ENCODE data around the gene FOXI1.

The FOXI1 gene

DNA sequence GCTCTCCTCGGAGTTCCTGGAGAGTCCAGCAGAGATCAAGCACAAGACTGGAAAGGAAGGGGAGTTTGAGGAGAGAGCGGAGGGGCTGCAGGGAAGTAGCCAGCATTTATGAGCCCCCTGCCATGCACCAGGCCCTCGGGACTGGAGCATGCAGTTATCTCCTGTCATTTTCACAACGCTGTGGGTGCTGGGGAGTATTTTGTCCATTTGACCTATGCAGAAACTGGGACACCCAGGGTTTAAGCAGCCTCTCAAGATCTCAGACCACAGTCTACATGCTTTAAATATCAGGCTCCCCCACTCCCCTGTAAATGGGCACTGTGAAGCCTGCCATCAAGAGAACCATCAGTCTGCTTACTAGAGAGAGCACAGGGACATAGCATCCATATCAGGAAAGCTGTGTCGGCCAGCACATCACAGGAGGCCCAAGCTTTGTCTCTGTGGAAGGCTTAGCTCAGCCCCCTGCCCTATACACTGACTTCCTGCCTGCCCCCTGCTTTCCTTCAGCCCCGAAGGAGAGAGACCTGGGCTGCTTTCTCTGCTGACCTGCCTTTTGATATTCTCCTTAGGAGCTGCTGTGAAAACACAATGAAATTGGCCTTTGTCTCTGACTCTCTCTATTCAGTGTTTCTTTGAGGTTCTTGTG, 7.3 kb downstream of the FOXI1 start:
- no peak overlapping the region for H3K9ac ChIP-seq
- H3K36me3 ChIP-seq = no peaks in the 10 kb centered on the region
- peaks cover 0 to 19% (median 9%) of the 10 kb centered on the region in 10 experiments; a peak in 14 of 20 replicates for H3K4me1 ChIP-seq
- no peaks in the 10 kb centered on the region for H3K9me3 ChIP-seq (replicated peaks in 1 of 11)
- H3K27me3 ChIP-seq = no peaks in the 10 kb centered on the region
- H3K4me2 ChIP-seq = no peak overlapping the region
- no peak overlapping the region for H3K27ac ChIP-seq
- no peaks in the 10 kb centered on the region for H4K20me1 ChIP-seq
- TF ChIP-seq Cebpa-rat (IDR thresholded peaks at IDR 0.05) = no peak
- no peak overlapping the region for H3K4me3 ChIP-seq

DNA sequence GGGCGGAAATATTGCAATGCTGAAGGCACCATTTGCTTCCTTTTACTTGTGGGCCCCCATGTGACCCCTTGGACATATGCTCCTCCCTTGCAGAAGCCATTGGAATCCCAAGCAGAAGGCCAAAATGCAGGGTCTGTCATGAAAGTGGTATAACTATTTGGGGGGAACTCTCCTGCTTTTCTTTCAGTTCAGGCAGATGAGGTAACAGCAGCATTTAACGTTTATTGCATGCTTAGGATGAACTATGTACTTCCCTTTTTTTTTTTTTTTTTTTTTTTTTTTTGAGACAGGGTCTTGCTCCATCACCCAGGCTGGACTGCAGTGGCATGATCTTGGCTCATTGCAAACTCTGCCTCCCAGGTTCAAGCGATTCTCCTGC, 7.8 kb downstream of the FOXI1 start:
- Histone ChIP-seq H3K36me3 (no peaks in the 10 kb centered on the region), H3K9me3 (replicated peaks in 1 of 11) (no peaks in the 10 kb centered on the region), H3K4me2 (no peak overlapping the region), H3K4me1 (peaks cover 0 to 16% (median 8%) of the 10 kb centered on the region in 10 experiments; a peak in 14 of 20 replicates), H4K20me1 (no peaks in the 10 kb centered on the region), H3K27ac (no peak overlapping the region), H3K27me3 (no peaks in the 10 kb centered on the region), H3K9ac (no peak overlapping the region), H3K4me3 (no peak overlapping the region)
- TF ChIP-seq Cebpa-rat (IDR thresholded peaks at IDR 0.05) = no peak

DNA sequence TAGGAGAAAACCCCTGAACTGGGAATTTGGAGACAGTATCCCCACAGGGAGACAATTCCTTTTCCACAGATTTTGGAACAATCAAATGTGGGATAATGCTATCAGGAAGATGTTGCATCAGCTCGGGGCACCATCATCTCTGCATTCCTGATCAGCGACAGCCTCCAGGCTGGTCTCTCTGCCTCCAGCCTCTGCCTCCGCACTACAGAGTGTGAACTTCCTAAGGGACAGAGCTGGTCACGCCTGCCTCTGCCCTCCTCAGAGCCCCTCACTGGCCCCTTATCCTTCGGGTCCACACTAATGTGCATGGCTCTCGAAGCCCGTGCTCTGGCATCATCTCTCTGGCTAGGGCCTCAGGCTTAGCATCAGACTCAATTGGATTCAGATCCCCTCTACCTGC, 8.6 kb downstream of the FOXI1 start:
- H3K4me3 ChIP-seq = no peak overlapping the region
- no peak overlapping the region for H3K27ac ChIP-seq
- H3K36me3 ChIP-seq = no peaks in the 10 kb centered on the region
- no peaks in the 10 kb centered on the region for H4K20me1 ChIP-seq
- H3K4me1 ChIP-seq = peaks cover 0 to 11% (median 3%) of the 10 kb centered on the region in 10 experiments; a peak in 14 of 20 replicates
- TF ChIP-seq Cebpa-rat (IDR thresholded peaks at IDR 0.05) = no peak
- H3K27me3 ChIP-seq = no peaks in the 10 kb centered on the region
- no peaks in the 10 kb centered on the region for H3K9me3 ChIP-seq (replicated peaks in 1 of 11)
- no peak overlapping the region for H3K4me2 ChIP-seq
- H3K9ac ChIP-seq = no peak overlapping the region

DNA sequence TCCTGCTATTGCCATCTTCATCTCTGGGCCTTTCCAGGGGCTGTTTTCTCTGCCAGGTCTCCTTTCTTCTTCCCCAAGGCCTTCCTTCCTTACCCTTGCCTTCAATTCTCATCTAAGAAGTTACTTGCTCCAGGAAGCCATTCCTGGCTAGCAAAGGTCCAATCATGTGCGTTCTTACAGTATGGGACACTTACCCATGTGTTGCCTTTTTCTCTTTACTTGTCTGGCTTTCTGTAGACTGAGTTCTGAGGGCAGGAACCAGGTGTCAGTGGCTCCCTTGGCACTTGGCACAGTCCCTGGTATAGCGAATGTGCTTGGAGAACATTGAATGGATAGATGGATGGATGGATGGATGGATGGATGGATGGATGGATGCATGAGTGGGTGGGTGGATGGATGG, 10.2 kb downstream of the FOXI1 start:
- Histone ChIP-seq H3K9ac (no peak overlapping the region), H3K9me3 (replicated peaks in 1 of 11) (no peaks in the 10 kb centered on the region), H3K27ac (no peak overlapping the region), H3K36me3 (no peaks in the 10 kb centered on the region), H3K4me2 (no peak overlapping the region), H4K20me1 (no peaks in the 10 kb centered on the region), H3K27me3 (no peaks in the 10 kb centered on the region), H3K4me3 (no peak overlapping the region), H3K4me1 (0 out of 20 replicates have a peak, but pooled peaks cover 0 to 7% (median 0%) of the 10 kb centered on the region in 10 experiments)
- TF ChIP-seq Cebpa-rat (IDR thresholded peaks at IDR 0.05) = no peak

DNA sequence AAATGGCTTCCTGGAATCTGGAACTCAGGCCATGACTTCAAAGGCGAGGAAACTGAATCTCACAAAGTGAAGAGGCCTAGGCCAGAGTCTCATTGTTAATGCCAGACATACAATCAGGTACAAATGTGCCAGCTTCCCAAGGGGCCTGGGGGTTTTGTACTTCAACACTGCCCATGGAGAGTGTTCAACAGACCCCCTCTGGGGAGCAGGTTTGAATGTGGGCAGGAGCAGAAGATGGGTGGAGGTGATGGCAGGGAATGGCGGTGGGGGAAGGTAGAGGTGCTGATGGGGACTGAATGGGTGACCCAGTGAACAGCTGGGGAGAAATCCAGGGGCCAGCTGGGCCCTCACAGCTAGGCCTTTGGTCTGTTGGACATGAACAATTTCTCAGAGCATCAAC, 12.0 kb downstream of the FOXI1 start:
- Histone ChIP-seq H3K36me3 (no peaks in the 10 kb centered on the region), H3K4me2 (no peak overlapping the region), H4K20me1 (no peaks in the 10 kb centered on the region), H3K9ac (no peak overlapping the region), H3K4me1 (0 out of 20 replicates have a peak, but pooled peaks cover 0 to 7% (median 0%) of the 10 kb centered on the region in 10 experiments), H3K9me3 (replicated peaks in 1 of 11) (no peaks in the 10 kb centered on the region), H3K4me3 (no peak overlapping the region), H3K27ac (no peak overlapping the region), H3K27me3 (no peaks in the 10 kb centered on the region)
- no peak for TF ChIP-seq Cebpa-rat (IDR thresholded peaks at IDR 0.05)

DNA sequence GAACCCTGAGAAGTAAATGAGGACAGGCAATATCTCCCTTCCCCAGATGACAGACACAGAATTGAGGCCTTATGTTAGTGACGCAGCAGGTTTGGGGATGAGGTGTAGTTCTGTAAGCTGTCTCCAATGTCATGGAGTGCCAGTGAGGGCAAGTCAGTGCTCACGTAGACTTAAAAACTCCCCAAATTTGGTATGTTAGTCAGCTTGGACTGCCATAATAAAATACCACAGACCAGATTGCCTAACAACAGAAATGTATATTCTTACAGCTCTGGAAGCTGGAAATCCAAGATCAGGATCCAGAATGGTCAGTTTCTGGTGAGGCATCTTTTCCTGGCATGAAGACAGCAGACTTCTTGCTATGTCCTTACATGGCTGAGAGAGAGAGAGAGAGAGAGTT, 14.9 kb downstream of the FOXI1 start:
- no peak overlapping the region for H3K4me3 ChIP-seq
- TF ChIP-seq Cebpa-rat (IDR thresholded peaks at IDR 0.05) = no peak
- H3K4me2 ChIP-seq = no peak overlapping the region
- no peaks in the 10 kb centered on the region for H3K36me3 ChIP-seq
- H3K9ac ChIP-seq = no peak overlapping the region
- H3K9me3 ChIP-seq (replicated peaks in 1 of 11) = peaks cover 5 to 14% (median 8%) of the 10 kb centered on the region in 11 experiments; a peak in 20 of 22 replicates
- H3K27ac ChIP-seq = no peak overlapping the region
- H4K20me1 ChIP-seq = no peaks in the 10 kb centered on the region
- no peaks in the 10 kb centered on the region for H3K4me1 ChIP-seq
- H3K27me3 ChIP-seq = no peaks in the 10 kb centered on the region

DNA sequence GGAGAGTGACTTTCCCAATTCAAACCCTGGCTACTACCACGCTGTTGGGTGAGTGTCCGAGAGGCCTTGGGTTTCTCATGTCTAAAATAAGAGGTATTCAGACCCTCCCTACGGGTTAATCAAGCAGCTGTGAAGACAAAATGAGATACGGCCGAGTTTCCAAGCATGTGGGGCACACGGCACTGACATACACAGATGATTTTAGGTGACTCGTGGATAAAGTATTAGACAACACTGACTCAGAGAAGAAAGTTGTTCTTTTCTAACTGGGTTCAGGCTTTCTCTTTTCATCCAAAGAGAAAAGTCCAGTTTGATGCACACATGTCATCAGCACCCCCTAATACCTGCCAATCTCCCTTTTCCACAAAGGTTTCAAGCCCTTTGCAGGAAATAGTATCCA, 15.6 kb downstream of the FOXI1 start:
- Histone ChIP-seq H3K9ac (no peak overlapping the region), H3K36me3 (no peaks in the 10 kb centered on the region), H4K20me1 (no peaks in the 10 kb centered on the region), H3K4me3 (no peak overlapping the region), H3K4me1 (no peaks in the 10 kb centered on the region), H3K4me2 (no peak overlapping the region), H3K27ac (no peak overlapping the region), H3K27me3 (no peaks in the 10 kb centered on the region), H3K9me3 (replicated peaks in 1 of 11) (peaks cover 12 to 22% (median 15%) of the 10 kb centered on the region in 11 experiments)
- no peak for TF ChIP-seq Cebpa-rat (IDR thresholded peaks at IDR 0.05)

DNA sequence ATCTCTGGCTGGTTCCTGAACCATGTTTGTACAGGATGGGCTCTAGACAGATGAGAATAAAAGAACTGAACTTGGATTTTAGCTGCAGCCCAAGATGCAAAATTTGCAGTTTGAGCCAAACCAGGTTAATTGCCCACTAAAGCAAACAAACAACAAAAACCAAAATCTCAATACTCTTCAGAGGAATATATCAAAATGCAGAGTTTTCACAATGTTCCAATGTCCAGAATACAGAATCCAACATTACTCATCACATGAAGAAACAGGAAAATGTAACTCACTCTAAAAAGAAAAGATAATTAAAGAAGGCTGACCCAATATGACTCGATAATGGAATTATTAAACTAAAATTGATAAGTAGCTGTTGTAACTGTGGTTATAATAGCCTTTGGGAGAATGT, 20.4 kb downstream of the FOXI1 start:
- no peaks in the 10 kb centered on the region for H3K36me3 ChIP-seq
- no peaks in the 10 kb centered on the region for H4K20me1 ChIP-seq
- H3K27ac ChIP-seq = no peak overlapping the region
- H3K27me3 ChIP-seq = no peaks in the 10 kb centered on the region
- no peak for TF ChIP-seq Cebpa-rat (IDR thresholded peaks at IDR 0.05)
- H3K9ac ChIP-seq = no peak overlapping the region
- no peak overlapping the region for H3K4me2 ChIP-seq
- peaks cover 17 to 42% (median 31%) of the 10 kb centered on the region in 11 experiments for H3K9me3 ChIP-seq (replicated peaks in 1 of 11)
- no peaks in the 10 kb centered on the region for H3K4me1 ChIP-seq
- H3K4me3 ChIP-seq = no peak overlapping the region

DNA sequence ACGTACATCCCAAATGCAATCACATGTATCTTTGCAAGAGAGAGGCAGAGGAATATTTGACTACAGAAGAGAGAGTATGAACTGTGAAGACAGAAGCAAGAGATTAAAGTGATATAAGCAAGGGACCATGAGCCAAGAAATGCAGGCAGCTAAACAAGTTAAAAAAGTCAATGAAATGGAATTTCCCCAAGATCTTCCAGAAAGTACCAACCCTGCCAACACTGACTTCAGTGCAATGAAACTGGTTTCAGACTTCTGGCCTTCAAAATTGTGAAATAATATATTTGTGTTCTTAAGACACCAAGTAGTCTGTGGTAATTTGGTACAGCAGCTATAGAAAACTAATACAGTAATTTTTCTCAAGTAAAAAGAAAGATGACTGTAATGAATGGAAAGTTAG, 20.9 kb downstream of the FOXI1 start:
- Histone ChIP-seq H3K9ac (no peak overlapping the region), H3K4me3 (no peak overlapping the region), H3K27me3 (no peaks in the 10 kb centered on the region), H4K20me1 (no peaks in the 10 kb centered on the region), H3K9me3 (replicated peaks in 1 of 11) (peaks cover 17 to 47% (median 31%) of the 10 kb centered on the region in 11 experiments), H3K36me3 (no peaks in the 10 kb centered on the region), H3K4me2 (no peak overlapping the region), H3K27ac (no peak overlapping the region), H3K4me1 (no peaks in the 10 kb centered on the region)
- TF ChIP-seq Cebpa-rat (IDR thresholded peaks at IDR 0.05) = no peak

DNA sequence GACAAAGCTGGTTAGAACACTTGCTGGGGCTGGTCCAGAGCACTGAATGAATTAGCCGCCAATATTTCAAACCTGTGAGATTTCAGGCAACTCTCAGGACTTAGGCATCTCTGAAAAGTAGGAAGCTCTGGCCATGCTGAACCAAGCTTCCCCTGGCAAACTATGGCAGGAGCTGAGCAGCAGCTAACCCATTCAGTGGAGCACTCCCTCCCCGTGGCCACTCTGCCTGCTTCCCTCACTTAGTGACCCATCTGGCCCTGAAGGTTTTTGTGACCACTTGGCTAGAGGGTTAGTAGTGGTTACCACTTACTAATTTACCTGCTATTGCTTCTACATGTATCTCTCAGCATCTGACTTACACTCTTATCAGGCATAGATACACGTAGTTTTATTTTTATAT, 25.5 kb downstream of the FOXI1 start:
- Histone ChIP-seq H3K9me3 (replicated peaks in 1 of 11) (peaks cover 10 to 30% (median 18%) of the 10 kb centered on the region in 11 experiments), H3K4me1 (peaks cover 0 to 8% (median 6%) of the 10 kb centered on the region in 10 experiments; a peak in 14 of 20 replicates), H3K4me2 (no peak overlapping the region), H3K4me3 (no peak overlapping the region), H3K27ac (no peak overlapping the region), H3K9ac (no peak overlapping the region), H3K36me3 (no peaks in the 10 kb centered on the region), H3K27me3 (no peaks in the 10 kb centered on the region), H4K20me1 (no peaks in the 10 kb centered on the region)
- TF ChIP-seq Cebpa-rat (IDR thresholded peaks at IDR 0.05) = no peak
